GM18907 (cell line): Measurements from ENCODE around the gene HSPA6.
"Not testable (repeated sequence)": the region's sequence is repeated elsewhere in the genome, so short reads cannot be mapped to it uniquely, and the experiment has no call there.

Experiments used
- ATAC-seq: cut with Tn5 transposase; IDR thresholded peaks from one replicate; pipeline ENCODE4 v1.9.1; 2021; ENCODE audit warnings: mild to moderate bottlenecking, moderate library complexity; ENCODE audit not compliant: unreplicated experiment

The HSPA6 gene

DNA sequence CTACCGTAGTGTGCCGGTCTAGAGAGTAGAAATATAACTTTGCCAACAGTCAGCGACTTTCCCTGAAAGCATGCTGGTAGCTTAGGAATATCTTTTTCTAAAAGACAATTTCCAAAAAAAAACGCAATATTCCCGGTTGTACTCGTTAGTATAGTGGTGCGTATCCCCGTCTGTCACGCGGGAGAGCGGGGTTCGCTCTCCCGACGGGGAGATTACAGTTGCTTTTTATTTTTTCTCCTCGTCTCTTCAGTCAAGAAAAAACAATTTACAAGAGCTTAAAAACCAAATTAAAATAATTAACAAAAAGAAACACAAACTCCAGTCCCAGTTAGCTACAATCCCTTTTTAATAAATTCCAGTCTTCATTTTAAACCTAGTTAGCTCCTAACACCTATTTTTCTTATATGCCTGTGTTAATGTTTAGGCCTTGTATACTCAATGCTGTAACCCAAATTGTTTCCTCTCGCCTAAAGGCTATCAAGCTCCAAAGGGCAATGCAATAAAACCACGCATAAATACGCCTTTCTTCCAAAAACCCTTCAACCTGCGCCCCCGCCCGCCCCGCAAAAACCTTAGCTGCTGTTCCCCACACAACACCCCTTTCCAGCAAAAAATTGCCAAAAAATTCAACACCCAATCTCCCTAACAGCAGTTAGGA, 7.8 kb downstream of the HSPA6 start:
- no peak for ATAC-seq

DNA sequence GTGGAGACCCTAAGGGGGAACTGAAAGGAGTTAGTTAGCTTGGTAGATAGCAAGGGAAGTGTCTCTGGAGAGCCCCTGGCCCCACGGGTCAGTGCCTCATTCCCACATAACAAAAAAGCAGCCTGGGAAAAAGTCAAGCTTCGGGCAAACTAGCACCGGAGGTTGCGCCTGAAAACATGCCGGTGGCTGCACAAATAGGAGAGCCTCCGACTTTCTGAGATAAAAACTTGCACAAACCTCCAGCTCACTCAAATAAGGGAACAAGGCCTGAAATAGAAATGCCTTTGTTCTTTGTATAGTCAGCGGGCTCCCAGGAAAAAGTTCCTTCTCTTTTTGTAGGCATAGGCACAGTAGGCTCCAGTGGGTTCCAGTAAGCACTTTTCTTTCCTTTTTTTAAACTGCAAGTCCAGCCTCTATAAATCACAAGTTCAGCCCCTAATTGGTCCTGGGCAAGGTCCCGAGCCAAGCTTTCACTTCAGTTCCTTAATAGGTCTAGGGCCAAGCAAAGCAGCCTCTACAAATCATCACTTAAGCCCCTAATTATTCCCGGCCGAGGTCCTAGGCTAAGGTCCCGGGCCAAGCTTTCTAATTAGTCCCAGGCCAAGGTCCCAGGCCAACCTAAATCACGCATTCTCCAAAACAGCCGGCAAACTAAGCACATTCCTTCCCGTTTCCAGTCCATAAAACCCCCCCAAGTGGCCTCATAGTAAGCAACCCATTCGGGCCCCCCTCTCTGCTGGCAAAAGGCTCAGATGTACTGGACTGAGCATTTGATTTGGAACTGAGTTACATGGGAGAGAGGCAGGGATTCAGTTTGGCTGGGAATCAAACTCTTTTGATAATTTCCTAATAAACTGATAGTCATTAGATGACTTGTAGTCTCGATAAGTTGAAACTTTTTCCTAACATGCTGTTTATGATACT, 8.6 kb downstream of the HSPA6 start:
- not testable (repeated sequence) for ATAC-seq

DNA sequence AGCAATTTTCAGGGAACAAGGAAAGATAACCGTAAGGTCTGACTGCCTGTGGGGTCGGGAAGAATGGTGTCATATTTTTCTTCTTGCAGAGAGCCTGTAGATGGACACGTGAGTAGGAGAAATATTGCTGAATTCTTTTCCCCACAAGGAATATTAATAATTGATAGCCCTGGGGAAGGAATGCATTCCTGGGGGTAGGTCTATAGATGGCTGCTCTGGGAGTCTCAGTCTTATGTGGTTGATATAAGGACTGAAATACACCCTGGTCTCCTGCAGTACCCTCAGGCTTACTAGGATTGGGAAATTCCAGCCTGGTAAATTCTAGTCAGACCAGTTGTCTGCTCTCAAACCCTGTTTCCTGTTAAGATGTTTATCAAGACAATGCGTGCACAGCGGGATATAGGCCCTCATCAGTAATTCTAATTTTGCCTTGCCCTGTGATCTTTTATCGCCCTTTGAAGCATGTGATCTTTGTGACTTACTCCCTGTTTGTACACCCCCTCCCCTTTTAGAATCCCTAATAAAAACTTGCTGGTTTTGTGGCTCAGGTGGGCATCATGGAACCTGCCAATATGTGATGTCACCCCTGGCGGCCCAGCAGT, 12.8 kb downstream of the HSPA6 start:
- ATAC-seq: not testable (repeated sequence)

- ATAC-seq: not testable (repeated sequence)
These were observed 14.7 kb downstream of the HSPA6 start for GRCh38 chr1:161538925-161539479.

- ATAC-seq: peak; percentile 70
These were observed 15.6 kb downstream of the HSPA6 start for GRCh38 chr1:161539731-161540569.

- ATAC-seq: peak; percentile 25
These were observed 16.2 kb downstream of the HSPA6 start for GRCh38 chr1:161540570-161540960.

DNA sequence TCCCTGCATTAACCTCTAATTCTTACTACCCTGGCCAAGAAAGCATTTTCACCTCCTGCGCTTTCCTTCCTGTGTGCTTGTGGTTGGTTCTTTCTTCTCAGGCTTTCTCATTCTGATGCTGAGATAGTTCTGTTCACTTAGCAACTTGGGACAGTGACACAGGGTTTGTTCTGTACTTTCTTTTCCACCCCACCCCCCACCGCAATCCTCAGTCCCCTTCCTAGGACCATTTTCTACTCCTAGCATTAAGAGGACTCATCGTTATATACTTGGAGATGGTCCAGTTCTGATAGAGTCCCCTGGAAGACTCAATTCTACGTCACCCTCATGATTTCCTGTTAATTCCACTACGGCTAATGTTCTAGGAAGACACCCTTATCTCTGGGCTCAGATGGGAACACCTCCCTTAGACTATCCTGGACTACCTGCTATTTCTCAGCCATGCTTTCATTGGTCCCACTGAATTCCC, 17.8 kb downstream of the HSPA6 start:
- not testable (repeated sequence) for ATAC-seq

- not testable (repeated sequence) for ATAC-seq
These were observed 18.8 kb downstream of the HSPA6 start for GRCh38 chr1:161543125-161543524.

DNA sequence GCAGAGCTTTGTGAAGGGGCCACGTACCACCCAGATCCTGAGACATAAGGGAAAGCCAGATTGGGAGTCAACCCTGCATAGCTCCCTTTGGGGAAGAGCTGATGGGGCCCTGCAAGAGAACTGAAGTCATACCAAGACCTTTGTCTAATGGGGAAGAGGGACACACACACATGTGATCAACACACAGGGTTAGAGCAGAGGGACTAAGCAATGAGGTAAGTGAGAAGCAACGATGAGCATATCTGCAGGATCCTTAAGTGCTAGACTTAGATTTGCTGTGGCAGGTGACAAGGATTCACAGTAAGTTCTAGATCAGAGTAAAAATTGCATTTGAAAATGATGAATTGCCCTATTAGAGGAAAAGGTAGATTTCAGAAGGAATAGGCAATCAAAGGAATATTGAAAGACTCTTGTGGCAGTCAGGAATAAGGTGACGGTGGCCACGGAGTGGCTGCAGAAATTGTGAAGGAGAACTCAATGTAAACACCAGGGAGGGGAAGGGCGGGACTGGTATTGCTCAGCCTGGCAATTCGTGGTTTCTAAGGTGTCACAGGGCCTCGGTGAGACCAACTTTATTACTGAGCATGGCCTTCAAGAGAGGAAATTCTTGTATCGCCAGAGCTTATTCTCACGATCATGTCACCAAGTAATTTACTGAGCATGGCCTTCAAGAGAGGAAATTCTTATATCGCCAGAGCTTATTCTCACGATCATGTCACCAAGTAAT, 20.8 kb downstream of the HSPA6 start:
- not testable (repeated sequence) for ATAC-seq

GRCh38 chr1:161547995-161548741, 23.8 kb downstream of the HSPA6 start:
- not testable (repeated sequence) for ATAC-seq

DNA sequence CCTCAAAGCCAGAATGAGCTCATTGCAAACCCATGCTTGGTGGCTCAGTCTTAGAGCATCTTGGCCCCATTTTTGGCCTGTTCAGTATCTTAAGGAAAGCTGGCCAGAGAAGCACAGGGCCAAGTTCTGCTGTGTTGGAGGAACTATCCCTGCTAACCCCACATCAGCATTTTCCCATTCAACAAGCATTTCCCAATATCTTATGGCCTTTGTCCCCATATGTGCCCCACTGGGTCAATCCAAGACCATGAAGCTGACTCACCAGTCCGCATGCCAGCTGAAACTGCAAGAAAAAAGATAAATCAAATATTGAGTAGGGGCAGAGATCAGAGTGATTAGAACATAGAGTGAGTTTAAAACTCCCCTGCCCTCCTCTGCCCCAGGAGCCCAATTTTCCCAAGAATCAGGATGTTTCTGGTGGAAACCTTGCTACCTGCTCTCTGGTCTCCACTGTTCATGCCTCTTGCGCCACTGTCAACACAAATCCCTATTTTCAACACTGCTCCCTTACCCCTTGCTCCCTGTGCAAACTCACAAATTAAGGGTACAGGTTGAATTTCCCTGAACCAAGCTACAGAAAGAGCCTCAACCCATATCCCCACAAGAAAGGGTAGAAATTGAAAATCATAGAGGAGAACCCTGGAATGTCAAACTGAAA, 24.5 kb downstream of the HSPA6 start:
- ATAC-seq: not testable (repeated sequence)

DNA sequence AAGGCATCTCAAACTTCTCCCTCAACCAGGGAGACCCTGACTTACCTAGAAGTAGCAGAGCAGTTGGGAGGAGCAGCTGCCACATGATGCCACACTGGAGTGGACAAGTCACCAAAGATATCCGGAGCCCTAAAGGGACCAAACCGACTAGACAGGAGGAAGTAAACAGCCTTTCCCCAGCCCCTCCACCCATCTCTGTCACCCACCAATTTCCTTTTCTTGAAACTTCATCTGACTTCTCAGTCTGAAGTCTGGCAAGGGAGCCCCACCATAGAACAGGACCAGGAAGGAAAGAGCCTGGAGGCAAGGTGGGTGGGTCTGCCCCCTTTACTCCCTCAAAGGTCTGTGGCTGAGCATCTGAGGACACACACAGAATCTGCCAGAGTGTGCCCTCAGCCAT, 25.3 kb downstream of the HSPA6 start, which contains the start of gene FCGR3A:
FCGR3A (minus strand) TSS at position 167 of the 400 bp plus-strand sequence; CDS start at position 85, 82 bp downstream.
- ATAC-seq: no peak

DNA sequence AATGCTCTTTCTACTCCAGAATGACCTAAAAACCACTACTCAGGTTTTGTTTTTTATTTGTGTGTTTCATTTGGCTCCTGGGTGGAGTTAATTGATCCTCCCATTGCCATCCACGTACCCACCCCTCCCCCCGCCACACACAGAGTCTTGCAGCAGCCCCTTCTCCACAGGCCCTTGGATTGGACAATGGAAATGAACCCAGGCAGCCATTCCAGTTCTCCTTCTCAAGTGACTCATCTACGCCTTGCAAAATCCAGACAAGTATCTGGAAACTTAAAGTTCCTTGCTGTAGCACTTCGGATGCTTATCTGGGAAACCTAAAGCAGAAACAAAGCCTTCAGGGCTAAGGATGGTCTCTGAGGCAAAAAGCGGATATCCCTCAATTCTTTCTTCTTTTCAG, 26.6 kb downstream of the HSPA6 start:
- not testable (repeated sequence) for ATAC-seq

DNA sequence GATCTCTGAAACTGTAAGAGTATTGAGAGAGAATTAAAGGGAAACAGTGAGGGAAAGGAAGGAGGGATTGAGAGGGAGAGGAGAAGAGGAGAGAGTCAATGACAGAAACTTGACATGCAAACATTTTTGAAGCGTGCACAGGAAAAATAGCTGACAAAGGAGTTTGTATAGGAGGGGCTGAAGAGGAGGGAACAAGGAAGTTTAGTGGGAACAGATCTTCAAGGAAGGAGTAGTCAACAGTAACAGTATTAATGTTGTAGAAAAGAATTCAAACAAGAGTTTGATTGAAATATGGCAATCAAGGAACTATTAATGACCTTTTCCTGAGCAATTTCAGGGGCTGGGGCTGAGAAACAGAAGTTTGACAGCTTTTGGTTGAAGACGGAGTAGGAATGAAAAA, 29.3 kb downstream of the HSPA6 start:
- ATAC-seq: not testable (repeated sequence)

DNA sequence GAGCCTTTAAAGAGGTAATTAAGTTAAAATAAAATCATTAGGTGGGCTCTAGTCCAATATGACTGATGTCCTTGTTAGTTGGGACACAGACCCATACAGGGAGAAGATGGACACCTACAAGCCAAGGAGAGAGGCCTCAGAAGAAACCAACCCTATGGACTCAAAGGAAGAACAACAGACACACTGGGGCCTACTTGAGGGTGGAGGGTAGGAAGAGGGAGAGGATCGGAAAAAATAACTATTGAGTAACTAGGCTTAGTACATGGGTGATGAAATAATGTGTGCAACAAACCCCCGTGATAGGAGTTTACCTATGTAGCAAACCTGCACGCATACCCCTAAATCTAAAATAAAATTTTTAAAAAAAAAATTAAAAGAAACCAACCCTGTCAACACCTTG, 30.0 kb downstream of the HSPA6 start:
- ATAC-seq: not testable (repeated sequence)

DNA sequence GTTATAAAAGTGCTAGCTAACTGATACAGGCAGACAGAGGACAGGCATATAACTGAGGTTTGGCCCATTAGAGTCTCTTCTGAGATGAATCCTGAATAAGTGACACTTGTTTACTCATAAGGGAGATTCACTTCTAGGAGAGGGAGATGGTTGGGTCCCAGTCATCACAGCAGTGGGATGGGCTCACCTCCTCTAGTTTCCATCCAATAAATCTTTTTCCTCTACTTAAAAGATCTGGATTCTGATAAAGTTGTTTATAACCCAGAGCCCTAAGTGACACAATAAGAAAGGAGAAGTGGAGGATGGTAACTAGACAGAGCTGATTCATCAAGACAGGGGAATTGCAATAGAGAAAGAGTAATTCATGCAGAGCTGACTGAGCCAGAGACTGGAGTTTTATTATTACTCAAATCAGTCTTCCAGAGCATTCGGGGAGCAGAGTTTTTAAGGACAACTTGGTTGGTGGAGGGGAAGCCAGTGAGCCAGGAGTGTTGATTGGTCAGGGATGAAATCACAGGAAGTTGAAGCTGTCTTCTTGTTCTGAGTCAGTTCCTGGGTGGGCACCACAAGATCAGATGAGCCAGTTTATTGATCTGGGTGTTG, 30.6 kb downstream of the HSPA6 start:
- not testable (repeated sequence) for ATAC-seq

- not testable (repeated sequence) for ATAC-seq
These were observed 31.8 kb downstream of the HSPA6 start for GRCh38 chr1:161556143-161556542.

- not testable (repeated sequence) for ATAC-seq
These were observed 32.6 kb downstream of the HSPA6 start for GRCh38 chr1:161556990-161557389.
